Muscle of leg (tissue), 11 donors: ENCODE data around the gene VASN. TPM values are rescaled to one million over a fixed set of nuclear protein-coding genes. Genes with fewer than 3 reads are reported as not detected.
A peak's percentile ranks its signal among the peaks of the same experiment; 100 is the strongest.

Experiments used
- DNase-seq: peaks from one replicate; pipeline ENCODE4 v3.0.0; 2013
- H3K27ac ChIP-seq: one replicate; pipeline ENCODE4 v1.5.1; 2013; ENCODE audit warnings: mild to moderate bottlenecking, low read length, control low read depth
- H3K27me3 ChIP-seq: one replicate; pipeline ENCODE4 v1.6.1; 2013; ENCODE audit warnings: low read length; ENCODE audit not compliant: control insufficient read depth, insufficient read depth
- H3K36me3 ChIP-seq: one replicate; pipeline ENCODE4 v1.6.1; 2013; ENCODE audit warnings: low read length; ENCODE audit not compliant: control insufficient read depth, insufficient read depth
- H3K4me1 ChIP-seq: one replicate; pipeline ENCODE4 v1.6.1; 2013; ENCODE audit warnings: low read length; ENCODE audit not compliant: control insufficient read depth, insufficient read depth
- H3K4me3 ChIP-seq: one replicate; pipeline ENCODE4 v1.5.1; 2013; ENCODE audit warnings: low read length, control low read depth
- H3K9me3 ChIP-seq: replicated peaks from 2 replicates; pipeline ENCODE4 v1.6.1; 2013; ENCODE audit warnings: low read depth, low read length; ENCODE audit not compliant: control insufficient read depth
- WGBS: methylation state at CpG from one replicate; pipeline ENCODE4 v1.1.5; 2013; ENCODE audit warnings: missing lambda C conversion rate; ENCODE audit not compliant: insufficient coverage; 5-methylcytosine and 5-hydroxymethylcytosine counted together
- polyA plus RNA-seq, 8 donors: library from polyadenylated mRNA; unstranded; fragments of 120-200 nt; gene quantifications; one replicate each; pipeline versions ENCODE4 v1.2.1 to v1.2.3, GENCODE V29; 2013; ENCODE audit warnings: inconsistent platforms in 1 of 8, low replicate concordance in 1 of 8; ENCODE audit not compliant: insufficient read length in 8 of 8, insufficient read depth in 1 of 8
- total RNA-seq: library from RNA; stranded (reverse); fragments of 120-200 nt; gene quantifications from one replicate; pipeline ENCODE4 v1.2.4, GENCODE V29; 2013

VASN gene
- total and polyA plus RNA-seq, 9 donors: 8.6 to 33.5 (median 17.1) TPM

GRCh38 chr16:4384509-4384942 is 12.9 kb downstream of the VASN start:
- DNase-seq: peak; percentile 63
- no peaks in the 10 kb centered on the region for H3K27me3 ChIP-seq
- no peaks in the 10 kb centered on the region for H3K9me3 ChIP-seq
- peak overlapping the region; percentile 62 for H3K27ac ChIP-seq
- WGBS: 21% methylated on average over 18 of the region's 20 CpGs
- H3K36me3 ChIP-seq: peaks cover 47% of the 10 kb centered on the region
- no peak overlapping the region for H3K4me3 ChIP-seq
- H3K4me1 ChIP-seq: peaks cover 92% of the 10 kb centered on the region

GRCh38 chr16:4385066-4385788 is 13.6 kb downstream of the VASN start:
- Histone ChIP-seq H3K27ac (peak overlapping the region; percentile 62), H3K9me3 (no peaks in the 10 kb centered on the region), H3K4me3 (no peak overlapping the region), H3K4me1 (peaks cover 94% of the 10 kb centered on the region), H3K27me3 (no peaks in the 10 kb centered on the region), H3K36me3 (peaks cover 47% of the 10 kb centered on the region)
- peak; percentile 14 for DNase-seq
- 63% methylated on average over 10 of the region's 20 CpGs for WGBS

DNA sequence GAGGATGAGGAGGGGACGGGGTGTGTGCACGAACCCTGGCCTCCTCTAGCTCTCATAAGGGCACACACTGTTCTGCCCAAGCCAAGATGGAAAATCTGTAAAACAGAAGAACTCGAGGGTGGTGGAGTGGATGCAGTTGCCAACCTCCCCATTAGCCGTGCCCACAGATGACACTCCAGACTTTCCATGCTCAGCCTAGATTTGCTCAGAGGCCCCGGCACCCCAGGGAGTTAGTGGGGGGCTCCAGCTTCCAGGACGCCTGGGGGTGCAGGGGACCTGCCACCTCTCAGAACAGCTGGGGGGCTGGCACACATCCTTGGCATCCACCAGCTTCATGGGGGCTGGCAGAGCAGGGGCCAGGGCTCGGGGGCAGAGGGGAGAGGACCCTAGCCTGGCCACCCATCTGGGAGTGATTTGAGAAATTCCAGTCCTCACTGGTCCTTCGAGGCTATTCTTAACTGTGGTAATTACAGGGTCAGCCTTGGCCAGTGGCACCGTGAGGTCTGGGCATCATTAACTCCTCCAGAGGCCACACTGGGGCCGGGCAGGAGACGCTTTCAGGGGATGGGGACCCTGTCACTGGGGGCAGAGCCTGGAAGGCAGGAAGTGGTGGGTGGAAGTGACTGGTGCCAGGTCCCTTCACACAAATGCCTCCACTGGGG is 14.3 kb downstream of the VASN start:
- H3K27me3 ChIP-seq: no peaks in the 10 kb centered on the region
- H3K36me3 ChIP-seq: peaks cover 50% of the 10 kb centered on the region
- H3K4me3 ChIP-seq: no peak overlapping the region
- H3K4me1 ChIP-seq: peaks cover 94% of the 10 kb centered on the region
- H3K27ac ChIP-seq: peak overlapping the region; percentile 40
- H3K9me3 ChIP-seq: no peaks in the 10 kb centered on the region
- WGBS: 39% methylated on average over 5 of the region's 11 CpGs
- DNase-seq: no peak

GRCh38 chr16:4386451-4386805 is 14.8 kb downstream of the VASN start:
- no peak overlapping the region for H3K27ac ChIP-seq
- 57% methylated on average over 6 of the region's 8 CpGs for WGBS
- H3K27me3 ChIP-seq: no peaks in the 10 kb centered on the region
- H3K4me3 ChIP-seq: no peak overlapping the region
- H3K9me3 ChIP-seq: no peaks in the 10 kb centered on the region
- peaks cover 93% of the 10 kb centered on the region for H3K4me1 ChIP-seq
- peak; percentile 42 for DNase-seq
- H3K36me3 ChIP-seq: peaks cover 46% of the 10 kb centered on the region

DNA sequence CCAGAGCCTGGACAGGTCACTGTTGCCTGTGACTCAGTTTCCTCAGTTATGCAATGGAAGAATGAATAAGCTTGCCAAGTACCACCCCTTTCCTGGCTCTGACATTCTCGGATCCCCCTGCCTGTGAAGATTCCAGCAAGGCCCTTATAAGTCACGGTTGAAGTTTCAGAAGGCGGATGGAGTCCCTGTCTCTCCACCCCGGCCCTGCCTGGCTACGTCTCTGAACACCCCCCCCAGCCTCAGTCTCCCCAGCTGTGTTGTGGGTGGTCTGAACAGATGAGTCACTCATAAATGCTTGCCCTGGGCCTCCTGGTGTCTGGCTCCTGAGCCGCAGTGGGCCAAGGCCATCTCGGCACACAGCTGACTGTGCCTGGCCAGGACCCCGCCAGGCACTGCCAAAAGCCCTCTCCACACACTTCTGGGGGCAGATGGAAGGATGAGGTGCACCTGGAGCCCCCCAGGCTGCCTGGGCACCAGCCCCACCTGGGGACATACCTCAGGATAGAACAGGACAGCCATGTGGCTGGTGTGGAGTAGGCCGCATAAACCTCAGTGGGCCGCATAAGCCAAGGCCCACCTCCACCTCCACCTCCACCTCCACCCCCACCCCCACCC is 15.4 kb downstream of the VASN start:
- Histone ChIP-seq H3K27me3 (no peaks in the 10 kb centered on the region), H3K4me3 (no peak overlapping the region), H3K9me3 (no peaks in the 10 kb centered on the region), H3K36me3 (peaks cover 40% of the 10 kb centered on the region), H3K27ac (peak overlapping the region; percentile 20), H3K4me1 (peaks cover 93% of the 10 kb centered on the region)
- WGBS: no CpG with 5 or more reads among the region's 10 CpGs
- peak; percentile 30 for DNase-seq

GRCh38 chr16:4387781-4388180 is 16.1 kb downstream of the VASN start:
- Histone ChIP-seq H3K9me3 (no peaks in the 10 kb centered on the region), H3K36me3 (peaks cover 37% of the 10 kb centered on the region), H3K27ac (no peak overlapping the region), H3K4me3 (no peak overlapping the region), H3K27me3 (no peaks in the 10 kb centered on the region), H3K4me1 (peaks cover 94% of the 10 kb centered on the region)
- no peak for DNase-seq
- 92% methylated on average over 20 of the region's 20 CpGs for WGBS

- Histone ChIP-seq H3K4me3 (no peak overlapping the region), H3K4me1 (peaks cover 96% of the 10 kb centered on the region), H3K36me3 (peaks cover 36% of the 10 kb centered on the region), H3K9me3 (no peaks in the 10 kb centered on the region), H3K27ac (peak overlapping the region; percentile 74), H3K27me3 (no peaks in the 10 kb centered on the region)
- WGBS: 52% methylated on average over 16 of the region's 19 CpGs
- peak; percentile 50 for DNase-seq
Observed at GRCh38 chr16:4388271-4389021, 16.8 kb downstream of the VASN start.

DNA sequence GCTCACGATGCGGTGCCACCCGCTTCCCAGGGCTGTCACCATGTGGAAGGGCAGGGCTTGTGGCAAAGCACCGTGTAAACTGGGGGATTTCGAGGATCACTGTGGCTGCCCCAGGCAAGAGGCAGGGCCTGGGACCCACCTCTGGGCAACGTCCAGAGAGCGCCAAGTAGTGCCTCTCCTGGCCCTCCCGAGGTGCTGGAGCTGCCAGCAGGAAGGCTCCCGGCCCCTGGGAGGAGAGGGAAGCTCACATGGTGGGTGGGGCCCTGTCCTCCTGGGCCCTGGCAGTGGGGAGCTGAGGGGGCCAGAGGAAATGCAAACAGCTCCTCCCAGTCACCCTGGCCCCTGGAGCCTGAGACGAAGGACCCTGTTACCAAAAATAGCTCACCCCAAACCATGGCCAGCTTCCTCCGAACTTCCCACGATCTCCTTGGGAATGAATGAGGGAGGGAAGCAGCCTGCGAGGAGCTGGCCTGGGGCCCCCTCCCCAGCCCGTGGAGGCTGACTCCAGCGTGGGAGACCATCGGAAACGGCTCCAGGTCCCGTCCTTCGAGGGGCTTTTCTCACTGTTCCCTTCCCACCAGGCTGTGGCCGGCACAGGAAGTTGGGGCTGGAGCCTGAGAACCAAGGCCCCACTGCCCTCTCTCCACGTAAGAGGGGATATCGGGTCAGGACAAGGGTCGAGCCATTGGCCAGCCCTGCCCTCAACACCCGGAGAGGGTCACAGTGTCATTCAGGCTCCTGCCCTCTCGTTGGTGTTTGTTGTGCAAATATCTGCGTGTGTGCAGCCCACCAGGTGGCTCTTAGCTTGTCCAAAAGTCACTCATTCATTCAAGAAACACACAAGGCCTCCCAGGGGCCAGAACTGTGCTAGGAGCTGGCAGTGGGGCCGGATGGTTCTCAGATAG is 17.7 kb downstream of the VASN start:
- peak overlapping the region; percentile 74 for H3K27ac ChIP-seq
- no peaks in the 10 kb centered on the region for H3K27me3 ChIP-seq
- H3K4me3 ChIP-seq: no peak overlapping the region
- H3K36me3 ChIP-seq: peaks cover 31% of the 10 kb centered on the region
- no peaks in the 10 kb centered on the region for H3K9me3 ChIP-seq
- 46% methylated on average over 12 of the region's 27 CpGs for WGBS
- DNase-seq: peak; percentile 61
- H3K4me1 ChIP-seq: peaks cover 88% of the 10 kb centered on the region
